GM13977 (cell line): ENCODE measurements around the gene FAM217B.

ENCODE experiments used
- DNase-seq: peaks from one replicate; pipeline ENCODE4 v3.0.0; 2012; ENCODE audit warnings: low spot score
- CTCF ChIP-seq: IDR thresholded peaks from 2 replicates; pipeline ENCODE4 v1.5.1; 2012; ENCODE audit warnings: mild to moderate bottlenecking, control low read depth; ENCODE audit not compliant: insufficient read depth; ENCODE audit errors: extremely low read depth, missing control alignments
- in situ Hi-C: fragments of 300-500 bp; cut with MboI; formaldehyde crosslinking; loops from one replicate; pipeline ENCODE4 v1.12.0; 2022; ENCODE audit warnings: low sequenced_read_pairs, low pct_unique_long_range_greater_than_20kb, mixed read lengths, inconsistent platforms; ENCODE audit not compliant: unreplicated experiment

The FAM217B gene

DNA sequence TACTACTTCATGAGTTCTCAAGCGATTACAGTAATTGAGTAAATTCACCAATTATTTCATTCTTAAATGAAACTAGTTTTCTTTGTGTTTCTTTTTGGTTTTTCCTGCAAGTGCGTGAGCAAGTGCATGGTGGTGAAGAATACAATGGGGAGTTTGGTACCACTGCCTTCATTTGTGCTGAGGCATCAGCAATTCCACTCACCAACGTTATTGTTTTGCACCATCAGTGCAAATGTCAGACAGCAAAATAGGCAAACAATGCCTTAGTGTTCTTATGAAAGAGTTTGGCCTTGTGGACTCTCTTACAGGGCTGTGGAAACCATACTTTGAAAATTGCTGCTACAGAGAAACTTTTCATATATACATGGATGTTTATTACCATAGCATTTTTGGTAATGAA lies 26.2 kb downstream of the FAM217B start:
- DNase-seq = no peak
- in situ Hi-C loops = no loop called here
- TF ChIP-seq CTCF = no peak

DNA sequence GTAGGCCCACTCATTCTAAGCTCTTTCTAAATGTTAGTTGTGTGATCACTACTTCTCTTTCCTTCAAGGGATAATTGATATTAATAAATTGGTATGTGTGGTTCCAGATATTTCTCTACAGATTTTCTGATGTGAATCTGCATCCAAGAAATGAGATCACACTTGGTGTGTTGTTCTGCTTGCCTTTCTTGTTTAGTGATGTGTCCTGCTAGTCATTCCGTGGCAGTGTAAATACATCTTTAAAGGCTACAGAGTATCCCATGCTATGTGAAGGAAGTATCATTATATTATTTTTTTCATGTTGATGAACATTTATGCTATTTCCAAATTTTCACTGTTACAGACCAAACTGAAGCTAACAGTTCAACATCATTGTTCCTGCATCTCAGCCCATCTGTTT lies 31.2 kb downstream of the FAM217B start:
- TF ChIP-seq CTCF = no peak
- no peak for DNase-seq
- in situ Hi-C loops = no loop called here

GRCh38 chr20:59972037-59972801 lies 32.0 kb downstream of the FAM217B start:
- DNase-seq = no peak
- TF ChIP-seq CTCF = no peak
- in situ Hi-C loops = no loop called here

- in situ Hi-C loops = no loop called here
- DNase-seq = no peak
- no peak for TF ChIP-seq CTCF
Observed at GRCh38 chr20:59976156-59976782, 36.1 kb downstream of the FAM217B start.

DNA sequence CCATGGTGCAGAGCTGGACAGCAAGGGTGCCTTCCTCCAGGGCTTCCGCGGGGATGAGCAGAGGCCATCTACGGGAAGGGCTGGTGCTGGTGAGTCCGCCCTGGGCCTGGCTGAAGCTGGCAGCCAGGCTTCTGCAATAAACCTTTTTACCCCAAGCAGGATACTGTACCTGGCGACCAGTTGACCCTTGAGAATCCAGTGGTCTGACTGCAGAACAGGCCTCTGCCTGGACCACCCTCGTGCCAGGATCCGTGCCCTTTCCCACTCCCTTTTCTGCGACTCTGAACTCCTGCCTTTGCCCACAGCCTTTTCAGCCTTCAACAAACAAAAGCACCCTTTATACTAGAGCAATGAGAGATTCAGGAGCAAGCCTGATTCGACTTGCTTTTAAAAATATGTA lies 36.9 kb downstream of the FAM217B start:
- in situ Hi-C loops = no loop called here
- TF ChIP-seq CTCF = no peak
- no peak for DNase-seq

GRCh38 chr20:59983076-59983475 lies 42.9 kb downstream of the FAM217B start:
- no peak for DNase-seq
- no peak for TF ChIP-seq CTCF
- in situ Hi-C loops = no loop called here
